SKM-1 treated with dmso at 0.1 percent for 144 hours (cell line): ENCODE results near the gene SPEF1.

Source experiments
- DNase-seq: peaks from one replicate; lab custom pipeline; 2025; ENCODE audit not compliant: unreplicated experiment; lab: John Stamatoyannopoulos, UW

The SPEF1 gene

GRCh38 chr20:3732327-3733118 lies 48.7 kb downstream of the SPEF1 start, which contains the start of gene HSPA12B:
Gene HSPA12B, plus strand, starts transcription at chr20:3732685. Its CDS starts 5,990 bp downstream, at chr20:3738675.
- DNase-seq = no peak

GRCh38 chr20:3731944-3732326 lies 49.3 kb downstream of the SPEF1 start:
- DNase-seq = no peak

GRCh38 chr20:3730803-3731672 lies 50.2 kb downstream of the SPEF1 start:
- no peak for DNase-seq

GRCh38 chr20:3729811-3730540 lies 51.3 kb downstream of the SPEF1 start:
- no peak for DNase-seq

GRCh38 chr20:3729378-3729777 lies 51.9 kb downstream of the SPEF1 start:
- DNase-seq = no peak

GRCh38 chr20:3728876-3729275 lies 52.4 kb downstream of the SPEF1 start:
- no peak for DNase-seq

- no peak for DNase-seq
Measured at GRCh38 chr20:3728354-3728753, 52.9 kb downstream of the SPEF1 start.
